Measurements from ENCODE around the gene DUS2. TPM values are rescaled to one million over a fixed set of nuclear protein-coding genes. Genes with fewer than 3 reads are reported as not detected.

DUS2 gene
- total and polyA plus RNA-seq, 9 donors, result 4.8 to 15.7 (median 8.5) TPM

DNA sequence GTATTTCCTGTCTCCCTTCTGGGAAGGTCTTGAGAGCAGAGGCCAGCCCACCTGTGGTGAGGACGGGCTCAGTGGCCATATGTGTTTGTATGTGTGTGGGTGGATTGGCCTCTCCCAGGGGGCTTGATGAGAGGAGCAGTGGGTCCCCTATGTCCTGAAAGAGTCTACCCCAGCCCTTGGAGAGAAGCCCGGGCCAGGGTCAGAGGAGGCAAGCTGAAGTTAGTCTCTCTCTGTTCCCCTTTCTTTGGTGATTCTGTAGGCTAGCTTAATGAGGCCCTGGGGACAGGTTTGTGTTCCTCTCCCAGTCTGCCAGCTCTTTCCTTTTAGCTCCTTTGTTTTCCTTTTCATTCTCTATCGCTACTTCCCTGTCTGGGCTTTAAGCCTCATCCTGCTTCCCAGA lies 38.3 kb downstream of the DUS2 start:
- Histone ChIP-seq H3K27me3 (no peaks in the 10 kb centered on the region), H3K27ac (no peak overlapping the region), H3K36me3 (no peaks in the 10 kb centered on the region), H3K9me3 (no peaks in the 10 kb centered on the region), H3K4me1 (ENCODE audit: insufficient read depth) (peaks cover 2% of the 10 kb centered on the region), H3K4me3 (no peak overlapping the region)
- intact Hi-C loops (cut with DNase I), result loop anchor here in 1 of 4 donors (10.0 kb wide), 1 partner anchor 67 kb away; the partner anchor contains the start of gene DPEP2
- TF ChIP-seq EP300 (IDR thresholded peaks at IDR 0.05) (no peak), POLR2A (IDR thresholded peaks at IDR 0.05) (no peak)
- TF ChIP-seq, protein P1, sequence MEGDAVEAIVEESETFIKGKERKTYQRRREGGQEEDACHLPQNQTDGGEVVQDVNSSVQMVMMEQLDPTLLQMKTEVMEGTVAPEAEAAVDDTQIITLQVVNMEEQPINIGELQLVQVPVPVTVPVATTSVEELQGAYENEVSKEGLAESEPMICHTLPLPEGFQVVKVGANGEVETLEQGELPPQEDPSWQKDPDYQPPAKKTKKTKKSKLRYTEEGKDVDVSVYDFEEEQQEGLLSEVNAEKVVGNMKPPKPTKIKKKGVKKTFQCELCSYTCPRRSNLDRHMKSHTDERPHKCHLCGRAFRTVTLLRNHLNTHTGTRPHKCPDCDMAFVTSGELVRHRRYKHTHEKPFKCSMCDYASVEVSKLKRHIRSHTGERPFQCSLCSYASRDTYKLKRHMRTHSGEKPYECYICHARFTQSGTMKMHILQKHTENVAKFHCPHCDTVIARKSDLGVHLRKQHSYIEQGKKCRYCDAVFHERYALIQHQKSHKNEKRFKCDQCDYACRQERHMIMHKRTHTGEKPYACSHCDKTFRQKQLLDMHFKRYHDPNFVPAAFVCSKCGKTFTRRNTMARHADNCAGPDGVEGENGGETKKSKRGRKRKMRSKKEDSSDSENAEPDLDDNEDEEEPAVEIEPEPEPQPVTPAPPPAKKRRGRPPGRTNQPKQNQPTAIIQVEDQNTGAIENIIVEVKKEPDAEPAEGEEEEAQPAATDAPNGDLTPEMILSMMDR (IDR thresholded peaks at IDR 0.05), result no peak
- DNase-seq, result peak in 1 of 5 donors; percentile 25
- 78 to 86% (median 84%) methylated on average over 3 of the region's 3 CpGs for WGBS, 3 donors

DNA sequence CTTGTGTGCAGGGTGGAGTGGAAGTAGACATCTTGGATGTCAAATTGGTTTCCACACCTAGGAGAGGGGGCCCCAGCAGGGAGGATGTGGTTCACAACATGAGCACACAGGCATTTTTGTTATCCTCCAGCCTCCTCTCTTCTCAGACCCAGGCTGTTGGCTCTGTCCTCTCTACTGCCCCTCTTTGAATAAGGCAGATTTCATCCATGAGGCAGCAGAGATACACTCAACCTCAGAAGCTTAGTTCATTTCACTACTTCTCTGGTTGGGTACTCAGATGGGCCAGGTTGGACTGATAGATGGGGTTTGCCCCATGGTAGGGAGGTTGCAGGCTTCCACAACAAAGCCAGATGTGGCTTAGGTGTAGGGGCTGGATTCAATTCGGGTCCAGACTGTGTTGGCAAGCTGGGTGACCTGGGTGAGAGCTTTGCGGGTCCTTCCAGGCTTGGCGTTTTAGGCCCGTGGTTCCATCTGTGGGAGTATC lies 39.9 kb downstream of the DUS2 start:
- Histone ChIP-seq H3K9me3 (no peaks in the 10 kb centered on the region), H3K27ac (no peak overlapping the region), H3K36me3 (no peaks in the 10 kb centered on the region), H3K4me3 (no peak overlapping the region), H3K4me1 (ENCODE audit: insufficient read depth) (peaks cover 2% of the 10 kb centered on the region), H3K27me3 (no peaks in the 10 kb centered on the region)
- intact Hi-C loops (cut with DNase I), result loop anchor here in 1 of 4 donors (10.0 kb wide), 1 partner anchor 68 kb away; the partner anchor contains the start of gene DPEP2
- peak in 1 of 5 donors; percentile 19 for DNase-seq
- no peak for TF ChIP-seq POLR2A (IDR thresholded peaks at IDR 0.05)
- TF ChIP-seq EP300 (IDR thresholded peaks at IDR 0.05), result no peak
- TF ChIP-seq, protein P1 (IDR thresholded peaks at IDR 0.05), result no peak
- 87 to 92% (median 88%) methylated on average over 4 of the region's 4 CpGs for WGBS, 3 donors

DNA sequence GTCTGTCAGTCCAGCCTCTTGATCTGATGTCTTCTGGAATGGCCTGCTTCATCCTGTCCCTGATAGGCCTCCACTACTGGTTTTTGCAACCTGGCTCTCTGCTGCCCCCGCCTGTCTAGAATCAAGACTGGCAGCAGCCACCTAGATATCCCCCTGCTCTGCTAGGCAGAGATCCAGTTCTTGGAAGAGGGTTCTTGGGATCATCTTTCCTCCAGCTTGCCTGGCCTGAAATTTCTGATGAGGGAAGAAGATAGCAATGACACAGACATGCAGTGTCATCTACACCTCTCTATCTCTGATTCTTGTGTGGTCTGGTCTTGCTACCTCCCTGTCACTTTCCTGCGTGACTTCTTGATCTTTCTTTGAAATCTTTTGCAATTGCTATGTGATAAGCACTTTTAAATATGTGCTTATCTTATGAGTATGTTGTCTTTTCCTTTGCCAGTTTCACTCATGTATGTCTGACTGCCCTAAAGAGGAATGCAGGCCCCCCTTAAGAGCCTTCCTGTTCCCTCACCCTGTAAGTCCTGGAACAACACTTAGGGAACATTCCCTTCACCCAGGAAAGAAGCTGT lies 41.8 kb downstream of the DUS2 start:
- H3K4me3 ChIP-seq, result no peak overlapping the region
- peak; percentile 61 to 74 (median 62) for DNase-seq
- H3K9me3 ChIP-seq, result no peaks in the 10 kb centered on the region
- 32 to 47% (median 38%) methylated on average over 2 of the region's 2 CpGs for WGBS, 3 donors
- H3K27ac ChIP-seq, result no peak overlapping the region
- no peaks in the 10 kb centered on the region for H3K27me3 ChIP-seq
- peaks cover 5% of the 10 kb centered on the region for H3K4me1 ChIP-seq (ENCODE audit: insufficient read depth)
- no peaks in the 10 kb centered on the region for H3K36me3 ChIP-seq
- TF ChIP-seq POLR2A (IDR thresholded peaks at IDR 0.05) (no peak), EP300 (IDR thresholded peaks at IDR 0.05) (no peak)
- TF ChIP-seq, protein P1 (IDR thresholded peaks at IDR 0.05), result peak in 2 of 3 donors; percentile 29 to 52
- intact Hi-C loops (cut with DNase I), result loop anchor here in 1 of 4 donors (10.0 kb wide), 1 partner anchor 70 kb away; the partner anchor contains the start of gene DPEP2

DNA sequence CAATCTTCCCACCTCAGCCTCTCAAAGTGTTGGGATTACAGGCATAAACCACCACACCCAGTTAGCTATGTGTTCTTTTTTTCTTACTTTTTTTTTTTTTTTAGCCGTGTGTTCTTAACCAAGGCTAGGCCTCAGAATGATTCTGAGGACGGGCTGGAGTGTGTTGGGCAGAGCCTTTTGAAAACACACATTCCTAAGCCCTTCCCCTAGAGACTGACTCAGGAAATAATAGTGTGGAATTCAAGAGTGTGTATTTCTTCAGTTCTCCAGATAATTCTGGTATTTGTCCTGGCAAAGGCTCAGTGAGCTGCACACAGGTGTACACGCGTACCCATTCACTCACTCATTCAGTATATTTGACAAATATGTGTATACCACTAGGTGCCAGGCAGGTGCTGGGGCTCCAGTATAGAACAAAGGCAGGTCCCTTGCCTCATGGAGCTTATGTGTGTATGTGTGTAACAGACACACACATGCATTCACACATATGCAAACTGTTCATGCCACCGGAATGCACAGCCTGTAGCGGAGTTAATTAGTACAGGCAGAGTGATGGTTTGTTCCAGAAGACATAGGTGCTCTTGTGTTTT lies 42.7 kb downstream of the DUS2 start:
- Histone ChIP-seq H3K4me3 (no peak overlapping the region), H3K36me3 (no peaks in the 10 kb centered on the region), H3K27ac (no peak overlapping the region), H3K27me3 (no peaks in the 10 kb centered on the region), H3K4me1 (ENCODE audit: insufficient read depth) (peaks cover 5% of the 10 kb centered on the region), H3K9me3 (no peaks in the 10 kb centered on the region)
- 37 to 56% (median 39%) methylated on average over 6 of the region's 6 CpGs for WGBS, 3 donors
- intact Hi-C loops (cut with DNase I), result loop anchor here in 1 of 4 donors (10.0 kb wide), 1 partner anchor 71 kb away; the partner anchor contains the start of gene DPEP2
- peak in 1 of 5 donors; percentile 32 for DNase-seq
- TF ChIP-seq POLR2A (IDR thresholded peaks at IDR 0.05), result no peak
- TF ChIP-seq, protein P1 (IDR thresholded peaks at IDR 0.05), result no peak
- TF ChIP-seq EP300 (IDR thresholded peaks at IDR 0.05), result no peak

Data from ovary (tissue), 9 donors.